Progenitor cell of endocrine pancreas (in vitro differentiated cells): ENCODE data around the gene C5orf47. TPM values are rescaled to one million over a fixed set of nuclear protein-coding genes. Genes with fewer than 3 reads are reported as not detected.

Source experiments
- DNase-seq: peaks from one replicate; pipeline ENCODE4 v3.0.0; 2021; ENCODE audit warnings: low spot score; ENCODE audit not compliant: unreplicated experiment
- H3K27ac Mint-ChIP-seq: 2 replicates; pipeline ENCODE4 v1.8.0; 2021; ENCODE audit warnings: mild to moderate bottlenecking, moderate library complexity, mixed read lengths
- H3K27me3 Mint-ChIP-seq: 2 replicates; pipeline ENCODE4 v1.8.0; 2021; ENCODE audit warnings: mixed read lengths
- H3K36me3 Mint-ChIP-seq: 2 replicates; pipeline ENCODE4 v1.8.0; 2022; ENCODE audit warnings: mixed read lengths; ENCODE audit not compliant: insufficient read depth
- H3K4me1 Mint-ChIP-seq: 2 replicates; pipeline ENCODE4 v1.8.0; 2021; ENCODE audit warnings: low read depth, mixed read lengths
- H3K4me3 Mint-ChIP-seq: 2 replicates; pipeline ENCODE4 v1.8.0; 2021; ENCODE audit warnings: low read depth, mild to moderate bottlenecking, moderate library complexity, mixed read lengths
- H3K9me3 Mint-ChIP-seq: 2 replicates; pipeline ENCODE4 v1.8.0; 2021; ENCODE audit warnings: low read depth, mixed read lengths
- CTCF ChIP-seq: fragments of 200-600 bp; sonication (generic); IDR thresholded peaks from one replicate; pipeline ENCODE4 v1.5.0; 2021; ENCODE audit warnings: antibody characterized with exemption, mild to moderate bottlenecking; ENCODE audit not compliant: unreplicated experiment
- long read RNA-seq: library from polyadenylated mRNA; unstranded; transcript quantifications from one replicate; pipeline ENCODE4 v2.0.0, GENCODE V29; 2020
- total RNA-seq: library from RNA; stranded (reverse); gene quantifications from 2 replicates; pipeline ENCODE4 v1.2.1, GENCODE V29; 2021

The C5orf47 gene
- not detected in 2 replicates for total RNA-seq
- long read RNA-seq = 0 reads

GRCh38 chr5:173988554-173989431, at the start of gene C5orf47:
TSS of gene C5orf47 (plus strand) at chr5:173989170. CDS start at chr5:173989264, 94 bp downstream.
- no peak within 1 kb of the TSS for H3K4me3 Mint-ChIP-seq
- no peaks in the 10 kb centered on the region for H3K4me1 Mint-ChIP-seq
- H3K9me3 Mint-ChIP-seq = peaks cover 7% of the 10 kb centered on the region
- no peaks in the 10 kb centered on the region for H3K36me3 Mint-ChIP-seq
- H3K27ac Mint-ChIP-seq = no peak within 1 kb of the TSS
- H3K27me3 Mint-ChIP-seq = no peaks in the 10 kb centered on the region
- no peak for DNase-seq
- no peak for TF ChIP-seq CTCF

GRCh38 chr5:173940269-173940668, 48.7 kb upstream of the C5orf47 start:
- Mint-ChIP-seq H3K4me3 (no peak overlapping the region), H3K27me3 (no peaks in the 10 kb centered on the region), H3K9me3 (no peaks in the 10 kb centered on the region), H3K4me1 (peaks cover 31% of the 10 kb centered on the region), H3K27ac (no peak overlapping the region), H3K36me3 (no peaks in the 10 kb centered on the region)
- no peak for DNase-seq
- TF ChIP-seq CTCF = no peak

- Mint-ChIP-seq H3K4me1 (peaks cover 36% of the 10 kb centered on the region), H3K27me3 (no peaks in the 10 kb centered on the region), H3K36me3 (no peaks in the 10 kb centered on the region), H3K4me3 (no peak overlapping the region), H3K9me3 (no peaks in the 10 kb centered on the region), H3K27ac (no peak overlapping the region)
- no peak for TF ChIP-seq CTCF
- no peak for DNase-seq
Measured at GRCh38 chr5:173941102-173941501, 47.9 kb upstream of the C5orf47 start.

GRCh38 chr5:173941758-173942401, 47.1 kb upstream of the C5orf47 start:
- Mint-ChIP-seq H3K27me3 (no peaks in the 10 kb centered on the region), H3K36me3 (no peaks in the 10 kb centered on the region), H3K27ac (peak overlapping the region; percentile 31), H3K4me1 (peaks cover 42% of the 10 kb centered on the region), H3K4me3 (no peak overlapping the region), H3K9me3 (no peaks in the 10 kb centered on the region)
- no peak for TF ChIP-seq CTCF
- no peak for DNase-seq

- H3K4me1 Mint-ChIP-seq = peaks cover 42% of the 10 kb centered on the region
- no peak overlapping the region for H3K4me3 Mint-ChIP-seq
- H3K9me3 Mint-ChIP-seq = no peaks in the 10 kb centered on the region
- peaks cover 12% of the 10 kb centered on the region for H3K36me3 Mint-ChIP-seq
- no peak overlapping the region for H3K27ac Mint-ChIP-seq
- TF ChIP-seq CTCF = no peak
- H3K27me3 Mint-ChIP-seq = no peaks in the 10 kb centered on the region
- DNase-seq = no peak
Measured at GRCh38 chr5:173944511-173944910, 44.5 kb upstream of the C5orf47 start.
